HG02885 (cell line): Measurements from ENCODE around the gene TRPM2.

ENCODE experiments used
- ATAC-seq: cut with Tn5 transposase; IDR thresholded peaks from one replicate; pipeline ENCODE4 v1.9.1; 2021; ENCODE audit warnings: mild to moderate bottlenecking; ENCODE audit not compliant: unreplicated experiment, poor library complexity

Gene TRPM2

DNA sequence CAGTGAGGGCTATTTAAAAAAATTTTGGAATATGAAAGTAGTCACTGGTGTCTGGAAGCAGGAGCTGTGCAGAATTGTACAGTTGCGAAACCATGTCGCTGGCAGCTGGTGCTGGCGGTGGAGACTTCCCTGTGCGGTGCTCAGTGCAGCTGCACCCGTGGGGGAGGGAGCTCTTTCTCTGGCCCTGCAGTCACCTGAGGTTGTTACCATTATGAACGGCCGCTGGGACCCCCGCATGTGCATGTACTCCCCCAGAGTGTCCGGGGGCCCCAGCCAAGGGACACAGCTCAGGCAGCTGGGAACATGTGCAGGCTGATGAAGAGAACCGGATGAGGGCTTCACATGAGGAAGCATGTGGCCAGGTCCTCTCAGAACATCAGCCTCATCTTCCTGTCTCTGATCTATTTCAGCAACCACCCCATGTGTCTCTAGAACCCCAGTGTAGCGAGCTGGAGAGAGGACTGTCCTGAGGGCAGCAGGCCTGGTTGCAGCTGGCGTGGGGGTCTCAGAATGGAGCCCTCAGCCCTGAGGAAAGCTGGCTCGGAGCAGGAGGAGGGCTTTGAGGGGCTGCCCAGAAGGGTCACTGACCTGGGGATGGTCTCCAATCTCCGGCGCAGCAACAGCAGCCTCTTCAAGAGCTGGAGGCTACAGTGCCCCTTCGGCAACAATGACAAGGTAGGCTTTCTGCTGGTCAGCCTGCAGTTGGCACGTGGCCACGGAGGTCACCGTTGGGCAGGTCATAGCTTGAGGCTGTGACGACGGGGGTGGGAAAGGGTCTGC is at the start of gene TRPM2:
TRPM2 (plus strand) TSS at position 431 of the 780 bp plus-strand sequence; CDS start at position 511, 80 bp downstream.
- no peak for ATAC-seq

GRCh38 chr21:44304011-44304616 is 49.3 kb upstream of the TRPM2 start:
- ATAC-seq, result no peak

GRCh38 chr21:44304877-44305293 is 48.5 kb upstream of the TRPM2 start:
- no peak for ATAC-seq

GRCh38 chr21:44305691-44306090 is 47.7 kb upstream of the TRPM2 start:
- no peak for ATAC-seq

GRCh38 chr21:44306936-44307704 is 46.3 kb upstream of the TRPM2 start:
- ATAC-seq, result no peak

GRCh38 chr21:44310628-44311507 is 42.6 kb upstream of the TRPM2 start:
- no peak for ATAC-seq

DNA sequence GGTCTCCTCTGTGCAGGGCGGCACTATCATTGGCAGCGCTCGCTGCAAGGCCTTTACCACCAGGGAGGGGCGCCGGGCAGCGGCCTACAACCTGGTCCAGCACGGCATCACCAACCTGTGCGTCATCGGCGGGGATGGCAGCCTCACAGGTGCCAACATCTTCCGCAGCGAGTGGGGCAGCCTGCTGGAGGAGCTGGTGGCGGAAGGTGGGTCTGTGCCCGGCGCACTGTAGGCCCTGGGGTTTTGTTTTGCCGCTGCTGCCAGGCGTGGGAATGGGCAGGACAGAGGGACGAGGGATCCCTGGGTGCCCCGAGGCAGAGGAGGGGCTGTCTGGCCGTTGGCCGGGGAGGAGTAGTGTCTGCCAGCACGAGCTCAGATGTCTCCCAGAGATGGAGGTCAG is 41.3 kb upstream of the TRPM2 start:
- no peak for ATAC-seq

GRCh38 chr21:44312716-44313115 is 40.7 kb upstream of the TRPM2 start:
- no peak for ATAC-seq

- ATAC-seq, result no peak
Measured at GRCh38 chr21:44313451-44313850, 40.0 kb upstream of the TRPM2 start.

DNA sequence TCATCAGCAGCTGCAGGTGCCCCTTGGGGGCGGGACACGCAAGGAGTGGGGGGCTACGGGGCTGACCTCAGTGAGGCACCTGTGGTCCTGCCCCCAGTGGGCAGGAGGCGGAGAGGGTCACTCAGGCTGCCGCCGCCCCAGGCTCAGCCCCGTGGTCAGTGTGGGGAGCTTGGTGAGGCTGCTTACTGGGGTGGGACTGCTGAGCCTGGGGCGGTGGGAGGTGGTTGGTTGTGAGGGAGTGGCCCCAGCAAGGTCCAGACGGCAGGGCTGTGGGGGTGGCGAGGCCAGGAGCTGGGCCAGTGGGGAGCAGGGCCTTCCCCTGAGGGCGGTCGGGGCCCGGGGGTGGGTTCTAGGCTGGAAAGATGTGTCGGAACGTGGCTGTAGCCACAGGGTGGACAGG is 39.3 kb upstream of the TRPM2 start:
- ATAC-seq, result no peak

DNA sequence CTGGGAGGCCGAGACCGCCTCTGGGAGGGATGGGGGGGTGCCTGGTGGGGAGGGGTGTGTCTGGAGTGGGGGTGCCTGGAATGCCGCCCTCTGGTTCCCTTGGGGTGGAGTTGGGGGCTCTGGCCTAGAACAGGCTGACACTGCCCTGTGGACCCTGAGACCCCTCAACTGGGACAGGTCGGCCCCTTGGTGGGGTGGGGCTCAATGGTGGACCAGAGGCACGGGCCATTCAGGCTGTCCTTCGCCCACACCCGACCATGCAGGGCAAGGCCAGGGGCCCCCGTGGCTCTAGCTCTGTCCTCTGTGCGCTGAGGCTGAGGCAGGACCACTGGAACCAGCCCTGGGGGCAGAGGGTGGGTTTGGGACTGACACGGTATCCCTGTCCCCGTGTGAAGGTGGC is 38.9 kb upstream of the TRPM2 start:
- ATAC-seq, result no peak

DNA sequence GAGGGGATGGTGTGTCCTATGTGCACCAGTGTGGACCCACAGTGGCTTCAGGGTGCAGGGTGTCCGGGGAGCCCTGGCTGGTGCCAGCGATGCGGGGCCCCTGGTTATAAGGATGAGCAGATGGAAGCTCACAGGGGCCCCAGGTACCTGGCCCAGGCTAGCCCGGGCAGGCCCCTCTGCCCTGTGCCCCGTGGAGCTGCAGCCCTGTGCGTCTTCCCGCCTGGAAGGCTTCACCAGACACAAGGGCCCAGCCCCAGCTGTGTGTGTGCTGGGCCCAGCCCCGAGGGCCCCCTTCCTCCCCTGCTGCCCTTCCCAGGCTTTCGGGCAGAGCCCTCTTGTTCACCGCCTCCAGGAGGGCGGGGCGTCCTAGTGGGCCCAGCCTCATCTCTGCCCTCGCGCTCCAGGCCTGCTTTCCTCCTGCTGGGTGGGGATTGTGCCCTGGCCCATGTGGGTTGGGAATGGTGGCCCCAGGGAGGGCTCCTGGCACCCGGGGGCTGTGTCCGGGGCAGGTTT is 37.7 kb upstream of the TRPM2 start:
- no peak for ATAC-seq

DNA sequence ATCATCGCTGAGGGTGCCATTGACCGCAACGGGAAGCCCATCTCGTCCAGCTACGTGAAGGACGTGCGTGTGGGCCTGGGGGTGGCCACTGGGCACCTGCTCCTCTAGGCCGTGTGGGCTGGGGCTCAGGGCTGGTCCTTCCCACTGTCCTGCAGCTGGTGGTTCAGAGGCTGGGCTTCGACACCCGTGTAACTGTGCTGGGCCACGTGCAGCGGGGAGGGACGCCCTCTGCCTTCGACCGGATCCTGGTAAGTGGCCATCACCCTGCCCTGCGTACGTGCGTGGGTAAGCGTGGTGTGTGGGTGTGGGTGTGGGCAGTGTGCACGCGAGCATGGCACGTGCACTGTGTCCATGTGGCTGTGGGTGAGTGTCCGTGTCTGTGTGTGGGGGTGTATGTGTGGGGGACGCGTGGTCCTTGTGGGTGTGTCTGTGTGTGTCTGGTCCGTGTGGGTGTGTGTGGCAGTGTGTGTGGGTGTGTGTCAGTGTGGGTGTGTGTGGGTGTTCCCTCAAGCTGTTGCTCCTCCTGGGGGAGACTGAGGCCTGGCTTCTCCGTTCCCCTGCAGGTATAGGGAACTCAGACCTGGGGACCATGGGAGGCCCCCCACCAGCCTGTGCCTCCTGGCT is 37.0 kb upstream of the TRPM2 start:
- no peak for ATAC-seq

DNA sequence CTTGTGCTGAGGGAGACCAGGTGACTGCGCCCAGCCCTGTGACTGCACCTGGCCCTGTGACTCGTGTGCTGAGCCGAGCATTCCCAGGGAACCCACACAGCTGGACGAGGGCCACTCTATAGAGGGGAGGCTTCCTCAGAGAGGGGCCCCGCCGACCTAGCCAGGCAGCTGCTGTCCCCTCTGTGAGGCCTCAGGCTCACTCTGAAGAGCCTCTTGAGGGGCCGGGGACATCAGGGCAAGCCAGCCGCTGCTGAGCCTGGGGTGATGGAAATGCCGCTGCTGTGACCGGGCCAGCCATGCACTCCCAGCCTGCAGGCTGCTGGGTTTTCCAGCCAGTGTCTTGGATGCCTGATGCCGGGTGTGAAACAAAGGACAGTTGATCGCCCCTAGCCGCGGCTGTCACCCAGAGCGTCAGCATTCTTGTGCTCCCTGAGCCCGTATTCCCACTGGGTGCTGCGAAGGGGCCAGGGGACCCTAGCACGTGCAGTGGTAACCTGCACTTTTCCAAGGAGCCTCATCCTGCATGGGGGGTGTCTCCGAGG is 36.1 kb upstream of the TRPM2 start:
- ATAC-seq, result no peak

- ATAC-seq, result no peak
Measured at GRCh38 chr21:44317871-44318270, 35.5 kb upstream of the TRPM2 start.

DNA sequence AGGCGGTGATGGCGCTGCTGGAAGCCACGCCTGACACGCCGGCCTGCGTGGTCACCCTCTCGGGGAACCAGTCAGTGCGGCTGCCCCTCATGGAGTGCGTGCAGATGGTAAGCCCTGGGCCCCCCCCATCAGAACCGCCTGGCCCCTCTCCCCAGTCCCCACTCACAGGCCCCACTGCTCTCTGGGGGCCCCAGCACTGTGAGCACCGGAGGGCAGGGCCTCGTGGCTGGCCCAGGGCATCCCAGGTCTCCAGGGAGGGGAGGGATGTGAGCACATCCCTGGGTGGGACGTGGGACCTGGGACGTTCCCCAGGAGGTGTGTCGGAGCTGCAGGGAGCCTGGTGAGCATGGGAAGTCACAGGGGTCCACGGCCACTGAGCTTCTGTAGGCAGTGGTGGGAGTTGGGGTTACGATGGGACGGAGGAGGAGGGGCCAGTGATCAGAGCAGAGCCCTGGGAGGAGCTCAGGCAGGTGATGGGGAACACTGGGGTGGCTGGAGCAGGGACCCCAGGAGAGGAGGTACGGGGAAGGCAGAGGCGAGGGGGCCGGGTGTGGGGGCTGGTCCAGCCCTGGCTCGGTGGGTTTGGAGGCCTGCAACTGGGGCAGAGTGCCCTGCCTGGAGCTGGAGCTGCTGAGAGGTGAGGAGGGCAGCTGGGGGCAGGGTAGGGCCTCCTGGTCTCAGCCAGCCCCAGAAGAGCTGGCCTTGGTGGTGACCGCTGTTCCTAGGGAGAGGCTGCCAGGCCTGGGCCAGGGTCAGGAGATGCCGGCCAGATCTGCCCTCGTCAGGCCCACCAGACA is 34.7 kb upstream of the TRPM2 start:
- no peak for ATAC-seq

- no peak for ATAC-seq
Measured at GRCh38 chr21:44319407-44320065, 33.9 kb upstream of the TRPM2 start.

GRCh38 chr21:44320847-44321246 is 32.6 kb upstream of the TRPM2 start:
- ATAC-seq, result no peak
